ENCODE data around the gene CCDC121.

- TF ChIP-seq, protein P1, sequence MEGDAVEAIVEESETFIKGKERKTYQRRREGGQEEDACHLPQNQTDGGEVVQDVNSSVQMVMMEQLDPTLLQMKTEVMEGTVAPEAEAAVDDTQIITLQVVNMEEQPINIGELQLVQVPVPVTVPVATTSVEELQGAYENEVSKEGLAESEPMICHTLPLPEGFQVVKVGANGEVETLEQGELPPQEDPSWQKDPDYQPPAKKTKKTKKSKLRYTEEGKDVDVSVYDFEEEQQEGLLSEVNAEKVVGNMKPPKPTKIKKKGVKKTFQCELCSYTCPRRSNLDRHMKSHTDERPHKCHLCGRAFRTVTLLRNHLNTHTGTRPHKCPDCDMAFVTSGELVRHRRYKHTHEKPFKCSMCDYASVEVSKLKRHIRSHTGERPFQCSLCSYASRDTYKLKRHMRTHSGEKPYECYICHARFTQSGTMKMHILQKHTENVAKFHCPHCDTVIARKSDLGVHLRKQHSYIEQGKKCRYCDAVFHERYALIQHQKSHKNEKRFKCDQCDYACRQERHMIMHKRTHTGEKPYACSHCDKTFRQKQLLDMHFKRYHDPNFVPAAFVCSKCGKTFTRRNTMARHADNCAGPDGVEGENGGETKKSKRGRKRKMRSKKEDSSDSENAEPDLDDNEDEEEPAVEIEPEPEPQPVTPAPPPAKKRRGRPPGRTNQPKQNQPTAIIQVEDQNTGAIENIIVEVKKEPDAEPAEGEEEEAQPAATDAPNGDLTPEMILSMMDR (IDR thresholded peaks at IDR 0.05) = no peak
- no peak for TF ChIP-seq EZH2 (IDR thresholded peaks at IDR 0.05)
- TF ChIP-seq EZH2phosphoT487 (IDR thresholded peaks at IDR 0.05) = no peak
These were observed at the start of gene CCDC121, which contains the start of gene GPN1 for GRCh38 chr2:27628767-27629709.
